ENCODE data around the gene GSK3B.

The GSK3B gene

DNA sequence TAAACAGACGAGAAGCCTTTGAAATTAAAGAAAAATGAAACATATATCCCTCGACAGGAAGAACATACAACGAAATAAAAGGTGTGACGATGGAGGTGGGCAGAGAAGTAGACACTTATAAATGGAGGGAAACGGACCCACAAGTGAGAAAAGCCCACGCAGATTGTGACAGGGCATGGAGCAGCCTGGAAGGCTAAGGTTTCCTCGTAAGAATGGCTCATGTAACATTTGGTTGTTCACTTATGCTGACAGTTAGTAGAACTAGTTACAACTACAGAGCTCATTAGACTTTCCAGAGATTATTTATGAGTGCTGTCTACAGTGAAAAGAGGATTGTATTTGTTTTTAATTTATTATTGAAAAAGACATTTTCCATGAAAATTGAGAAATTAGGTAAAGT, 229.8 kb downstream of the GSK3B start:
- no peak for DNase-seq

DNA sequence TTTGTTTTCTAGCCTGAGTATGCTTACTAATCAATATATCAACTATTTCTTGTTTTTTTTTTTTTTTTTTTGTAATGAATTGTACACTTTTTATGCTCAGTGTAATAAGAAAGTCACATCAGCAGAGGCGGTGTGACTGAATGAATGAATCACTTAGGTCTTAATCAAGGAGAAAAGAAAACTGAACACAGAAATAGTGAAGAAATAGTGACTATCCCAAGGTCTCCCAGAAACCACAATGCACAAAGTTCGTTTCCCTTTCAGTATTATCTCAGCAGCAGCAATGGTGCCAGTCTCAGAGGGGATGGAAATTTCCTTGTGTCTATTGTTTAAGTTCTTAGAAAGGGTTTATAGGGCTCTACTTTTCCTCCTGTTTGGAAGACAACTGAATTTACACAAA, 231.6 kb downstream of the GSK3B start:
- no peak for DNase-seq

DNA sequence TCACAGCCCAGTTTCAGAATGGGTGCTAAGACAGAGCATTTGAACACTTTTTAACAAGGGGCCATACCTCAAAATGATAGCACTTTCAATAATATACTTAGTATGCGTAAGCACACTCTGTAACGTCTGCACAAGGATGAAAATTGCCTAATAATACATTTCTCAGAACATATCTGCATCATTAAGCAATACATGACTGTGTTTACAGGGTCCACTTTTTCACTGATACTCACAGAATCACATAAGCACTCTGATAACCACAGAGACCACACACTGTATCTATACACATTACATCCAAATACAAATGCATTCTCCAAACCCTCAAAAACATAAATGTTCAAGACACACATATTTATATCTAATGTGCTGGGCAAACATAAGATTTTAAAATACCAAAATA, 232.6 kb downstream of the GSK3B start:
- DNase-seq: no peak

DNA sequence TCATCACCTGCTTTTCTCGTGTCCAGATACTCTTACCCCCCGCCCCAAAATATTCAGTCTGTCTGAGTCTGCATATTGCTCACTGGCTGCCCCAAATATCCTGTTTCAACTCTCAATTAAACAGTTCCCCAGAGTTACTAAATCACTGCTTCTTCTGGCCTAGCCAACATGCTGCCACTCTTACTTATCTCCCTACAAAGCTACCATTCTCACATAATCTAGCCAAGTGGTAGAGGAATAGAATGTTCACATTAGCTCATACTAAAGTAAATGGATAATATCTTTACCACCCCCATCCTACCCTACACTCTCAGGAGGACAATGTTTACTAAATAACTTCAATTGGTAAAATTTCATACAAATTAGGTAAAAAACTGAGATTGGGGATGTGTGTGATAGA, 234.5 kb downstream of the GSK3B start:
- DNase-seq: no peak

DNA sequence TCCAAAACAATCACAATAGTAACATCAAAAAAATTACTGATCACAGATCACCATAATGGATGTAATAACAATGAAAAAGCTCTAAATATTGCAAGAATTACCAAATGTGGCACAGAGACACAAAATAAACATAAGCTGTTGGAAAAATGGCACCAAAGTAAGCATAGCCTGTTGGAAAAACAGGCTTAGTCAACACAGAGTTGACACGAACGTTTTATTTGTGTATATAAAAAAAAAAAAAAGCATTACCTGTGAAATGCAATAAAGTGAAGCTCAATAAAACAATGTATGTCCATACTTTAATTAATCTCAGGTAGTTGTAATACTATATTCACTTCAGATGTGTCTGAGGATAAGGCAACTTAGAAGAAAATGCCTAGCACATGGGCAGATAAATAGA, 235.3 kb downstream of the GSK3B start:
- no peak for DNase-seq

DNA sequence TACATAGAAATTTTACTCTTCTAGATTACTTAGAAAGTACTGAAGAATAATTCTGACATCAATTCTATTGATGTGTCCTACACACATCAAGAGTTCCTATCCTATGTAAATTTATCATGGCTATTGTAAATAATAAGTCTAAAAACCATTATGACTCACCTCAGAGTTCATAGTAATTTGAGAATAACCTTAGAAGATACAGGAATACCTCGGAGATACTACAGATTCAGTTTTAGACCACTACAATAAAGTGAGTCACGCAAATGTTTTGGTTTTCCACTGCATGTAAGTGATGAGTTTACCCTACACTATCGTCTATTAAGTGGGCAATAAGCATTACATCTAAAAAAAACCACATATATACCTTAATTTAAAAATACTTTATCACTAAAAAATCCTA, 237.6 kb downstream of the GSK3B start:
- DNase-seq: no peak

DNA sequence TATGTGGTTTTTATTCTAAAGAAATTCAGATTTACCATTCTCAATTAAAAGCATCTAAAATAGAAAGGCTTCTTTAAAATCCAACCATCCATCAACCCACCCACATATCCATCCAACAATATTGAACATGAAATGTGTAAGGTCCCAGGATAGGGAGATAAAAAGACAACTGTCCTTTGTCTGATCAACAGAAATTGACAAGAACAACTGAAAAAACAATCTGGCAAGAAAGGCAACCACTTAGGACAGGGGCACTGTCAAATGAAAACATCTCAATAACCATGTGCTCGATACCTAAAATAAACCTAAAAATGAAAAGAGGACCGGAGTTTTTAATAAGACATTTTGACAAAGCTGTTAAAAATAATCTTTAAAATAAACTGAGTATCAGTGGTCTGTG, 245.1 kb downstream of the GSK3B start:
- no peak for DNase-seq

DNA sequence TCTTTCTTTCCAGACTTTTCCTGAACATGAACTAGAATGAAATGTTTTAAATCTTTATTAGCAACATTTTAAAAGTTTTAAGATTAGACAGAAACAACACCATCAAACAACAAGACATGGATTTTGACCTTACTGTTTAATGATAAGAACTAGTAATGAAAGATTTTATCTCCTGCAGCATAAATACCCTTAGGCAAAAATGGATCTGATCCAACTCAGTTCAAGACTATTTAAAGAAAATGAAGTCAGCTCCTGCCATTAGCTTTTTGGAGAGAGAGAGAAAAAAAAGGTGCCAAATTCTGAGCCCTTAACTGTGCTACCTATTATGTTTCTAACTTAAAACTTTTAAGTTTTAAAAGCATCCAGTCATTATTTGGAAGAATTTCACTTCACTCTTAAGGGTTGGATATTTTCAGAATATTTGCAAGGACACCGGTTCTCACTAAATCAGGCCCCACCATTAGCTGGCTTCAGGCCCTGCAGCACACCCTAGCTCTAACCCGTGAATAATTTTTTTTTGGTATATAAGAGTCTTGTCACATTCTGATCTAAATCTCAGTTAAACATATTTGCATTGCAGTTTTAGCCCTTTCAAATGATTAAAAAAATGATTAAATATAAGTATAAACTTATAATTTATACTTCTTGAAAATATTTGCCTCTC, 252.3 kb downstream of the GSK3B start:
- DNase-seq: no peak

DNA sequence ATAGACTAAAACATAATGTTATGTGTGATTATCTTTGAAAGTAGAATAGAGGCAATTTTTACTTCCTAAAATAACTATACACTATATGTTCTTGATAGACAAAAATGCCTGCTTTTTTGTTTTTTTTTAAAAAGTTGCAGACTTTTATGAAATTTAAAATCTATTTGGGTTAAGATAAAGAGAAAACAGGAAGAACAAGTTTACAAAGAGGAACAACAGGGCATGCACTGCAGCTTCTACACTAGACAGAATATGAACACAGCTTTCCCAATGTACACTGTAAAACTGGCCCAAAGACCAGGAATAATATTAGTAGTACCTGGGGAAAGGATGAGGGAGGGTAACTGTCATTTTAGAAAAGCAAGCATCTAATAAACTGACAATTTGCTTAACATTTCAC, 258.7 kb downstream of the GSK3B start:
- DNase-seq: no peak

DNA sequence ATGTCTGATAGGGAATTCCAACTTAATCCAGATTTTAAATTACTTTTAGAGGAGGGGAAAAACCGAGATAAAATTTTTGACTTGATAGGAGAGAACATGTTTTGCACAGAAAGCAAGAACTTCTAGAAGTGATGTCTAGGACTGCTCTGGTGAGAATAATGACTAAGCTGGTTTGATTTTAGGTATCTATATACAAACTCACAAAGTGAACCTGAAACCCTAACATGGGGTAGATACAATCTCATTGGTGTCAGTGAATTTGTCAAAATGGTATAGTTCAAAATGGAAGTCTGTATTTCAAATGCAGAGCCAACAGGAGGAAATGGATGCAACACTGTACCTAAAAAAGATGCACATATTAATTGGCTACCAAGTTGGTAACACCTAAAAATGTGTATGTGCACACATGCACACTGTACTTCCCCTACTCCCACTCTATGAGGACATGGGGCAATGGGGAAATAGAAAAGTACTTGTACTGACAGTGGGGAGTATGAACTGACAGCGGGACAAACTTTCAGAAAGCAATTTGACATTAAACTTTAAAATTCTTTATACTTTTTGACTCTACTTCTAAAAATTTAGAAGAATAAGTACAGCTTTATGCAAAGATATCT, 259.4 kb downstream of the GSK3B start:
- DNase-seq: no peak

DNA sequence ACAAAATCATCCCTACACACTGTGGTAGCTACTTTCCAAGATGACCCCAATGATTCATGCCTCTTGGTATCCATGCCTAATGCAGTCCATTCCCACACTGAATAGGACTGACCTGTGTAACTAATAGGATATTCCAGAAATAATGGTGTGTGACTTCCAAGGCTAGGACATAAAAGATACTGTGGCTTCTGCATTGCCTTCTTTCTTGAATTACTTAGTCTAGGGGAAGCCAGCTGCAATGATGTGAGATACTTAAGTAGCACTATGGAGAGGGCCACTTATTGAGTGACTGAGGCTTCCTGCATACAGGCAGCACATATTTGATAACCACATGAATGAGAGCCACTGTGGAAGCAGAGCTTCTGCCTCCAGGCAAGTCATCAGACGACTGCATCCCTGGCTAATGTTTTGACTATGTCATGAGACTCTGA, 262.3 kb downstream of the GSK3B start:
- DNase-seq: no peak

DNA sequence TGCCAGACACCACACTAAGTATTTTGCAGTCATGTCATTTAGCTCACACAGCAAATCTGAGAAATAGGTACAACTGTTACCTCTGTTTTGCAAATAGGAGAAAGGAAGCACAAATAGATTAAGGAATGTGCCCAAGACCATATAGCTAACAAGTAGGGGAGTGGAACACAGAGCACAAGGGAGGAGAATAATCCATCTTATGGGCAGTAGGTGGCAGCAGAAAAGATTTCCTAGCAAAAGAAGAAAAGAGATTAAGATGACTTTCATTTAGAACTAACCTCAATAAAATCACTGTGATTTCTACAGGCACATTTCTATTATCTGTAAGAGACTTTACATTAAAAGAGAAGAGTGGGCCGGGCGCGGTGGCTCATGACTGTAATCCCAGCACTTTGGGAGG, 263.2 kb downstream of the GSK3B start:
- no peak for DNase-seq

DNA sequence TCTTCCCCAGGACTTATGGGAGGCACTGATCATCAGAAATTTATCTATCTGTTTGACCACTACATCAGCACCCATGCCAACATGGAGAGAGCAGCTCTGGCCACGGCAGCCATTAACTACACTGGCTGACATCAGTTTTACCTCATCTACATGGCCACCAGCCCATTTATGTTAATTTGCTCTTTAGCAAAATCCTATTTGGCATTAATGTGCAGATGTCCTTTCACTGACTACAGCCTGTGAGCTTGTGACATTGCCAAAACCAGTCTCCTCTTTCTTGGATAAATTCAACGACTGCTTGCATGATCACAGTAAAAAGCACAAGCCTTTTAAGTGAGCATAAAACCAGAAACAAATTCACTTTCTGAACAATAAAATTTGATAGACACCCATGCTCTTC, 264.8 kb downstream of the GSK3B start:
- no peak for DNase-seq

DNA sequence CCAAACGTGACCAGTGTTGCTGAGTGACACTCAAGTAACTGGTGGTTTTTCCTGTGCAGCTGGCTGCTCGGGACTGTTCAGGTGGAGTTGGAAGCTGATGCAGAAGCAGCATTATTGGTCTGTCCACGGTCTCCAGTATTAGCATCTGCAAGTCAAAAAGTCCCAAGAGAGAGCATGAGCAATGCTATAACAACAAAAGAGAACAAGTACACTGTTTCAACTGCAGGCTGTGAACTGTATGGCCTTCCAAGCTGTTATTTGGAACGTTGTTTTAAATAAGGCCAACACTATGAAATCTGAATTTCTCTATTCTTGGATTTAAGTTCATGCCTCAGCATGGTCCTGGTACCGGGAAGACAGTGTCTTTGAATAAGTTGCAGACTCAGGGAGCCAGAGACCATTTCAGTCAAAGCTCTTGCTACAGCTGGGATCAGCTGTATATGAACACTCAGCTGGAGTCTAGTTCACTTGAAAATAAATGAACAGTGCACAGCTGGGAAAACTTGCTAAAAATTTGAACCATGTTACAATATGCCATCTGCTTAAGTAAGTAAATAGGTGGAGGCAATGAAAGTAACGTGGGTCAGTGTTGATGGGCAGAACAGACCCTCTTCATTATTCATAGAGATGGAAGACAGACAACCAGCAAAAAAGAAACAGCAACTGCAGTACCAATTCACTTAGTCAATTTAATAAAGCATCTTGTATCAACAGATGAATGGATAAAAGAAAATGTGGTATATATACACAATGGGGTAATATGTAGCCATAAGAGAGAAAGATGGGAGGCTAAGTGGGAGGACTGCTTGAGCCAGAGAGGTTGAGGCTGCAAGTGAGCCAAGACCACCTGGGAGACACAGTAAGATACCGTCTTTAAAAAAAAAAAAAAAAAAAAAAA, 267.3 kb downstream of the GSK3B start:
- DNase-seq: no peak

DNA sequence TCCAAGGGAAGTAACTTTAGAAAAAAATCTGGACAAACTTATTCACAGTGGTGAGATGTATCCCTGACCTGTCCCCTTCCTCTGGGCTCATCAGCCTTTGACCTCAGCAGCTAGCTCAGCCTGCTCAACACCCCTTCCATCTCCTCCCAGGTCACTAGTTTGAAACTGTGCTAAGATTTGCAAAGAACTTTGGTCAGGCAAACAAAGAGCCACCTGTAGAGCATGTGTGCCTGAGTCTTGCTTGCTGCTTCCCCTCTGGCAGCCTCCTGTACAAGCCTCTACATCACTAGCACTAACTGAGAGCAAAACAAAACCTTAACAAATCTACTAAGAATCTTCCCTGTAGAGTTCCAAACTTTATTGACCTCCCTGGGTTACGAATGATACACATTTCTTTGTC, 268.4 kb downstream of the GSK3B start:
- no peak for DNase-seq

DNA sequence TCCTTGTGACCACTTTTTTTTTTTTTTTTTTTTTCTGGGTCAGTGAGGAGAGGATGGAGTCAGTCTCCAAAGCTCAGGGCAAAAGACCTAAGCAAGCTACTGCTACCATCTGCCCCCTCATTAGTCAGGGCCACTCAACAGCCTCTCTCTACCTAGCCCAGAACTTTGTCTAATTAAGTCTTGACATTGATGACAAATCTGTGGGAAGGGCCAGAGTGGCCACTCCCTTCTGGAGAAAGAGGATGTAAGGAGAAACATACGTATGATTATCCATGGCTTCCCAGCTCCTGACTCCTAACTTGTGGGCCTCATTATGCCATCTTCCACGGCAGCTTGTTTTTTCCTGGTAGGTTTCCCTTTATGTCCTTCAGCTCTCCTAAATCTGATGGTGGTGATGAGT, 274.4 kb downstream of the GSK3B start:
- DNase-seq: no peak

DNA sequence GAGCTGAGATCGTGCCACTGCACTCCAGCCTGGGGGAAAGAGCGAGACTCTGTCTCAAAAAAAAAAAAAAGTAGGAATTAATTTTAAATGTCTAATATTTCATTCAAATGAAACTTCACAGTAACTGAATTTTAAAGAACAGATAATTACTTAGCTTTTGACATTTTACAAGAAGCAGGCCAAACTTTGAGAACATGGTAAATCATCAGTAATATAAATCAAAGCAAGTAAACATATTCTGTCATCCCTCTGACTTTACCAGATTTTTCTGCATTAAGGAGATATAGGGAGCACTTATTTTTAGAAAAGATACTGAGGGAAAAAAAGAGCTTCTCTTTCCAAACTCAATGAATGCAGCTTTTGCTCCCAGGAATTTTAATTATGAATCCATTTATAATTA, 275.3 kb downstream of the GSK3B start:
- no peak for DNase-seq

DNA sequence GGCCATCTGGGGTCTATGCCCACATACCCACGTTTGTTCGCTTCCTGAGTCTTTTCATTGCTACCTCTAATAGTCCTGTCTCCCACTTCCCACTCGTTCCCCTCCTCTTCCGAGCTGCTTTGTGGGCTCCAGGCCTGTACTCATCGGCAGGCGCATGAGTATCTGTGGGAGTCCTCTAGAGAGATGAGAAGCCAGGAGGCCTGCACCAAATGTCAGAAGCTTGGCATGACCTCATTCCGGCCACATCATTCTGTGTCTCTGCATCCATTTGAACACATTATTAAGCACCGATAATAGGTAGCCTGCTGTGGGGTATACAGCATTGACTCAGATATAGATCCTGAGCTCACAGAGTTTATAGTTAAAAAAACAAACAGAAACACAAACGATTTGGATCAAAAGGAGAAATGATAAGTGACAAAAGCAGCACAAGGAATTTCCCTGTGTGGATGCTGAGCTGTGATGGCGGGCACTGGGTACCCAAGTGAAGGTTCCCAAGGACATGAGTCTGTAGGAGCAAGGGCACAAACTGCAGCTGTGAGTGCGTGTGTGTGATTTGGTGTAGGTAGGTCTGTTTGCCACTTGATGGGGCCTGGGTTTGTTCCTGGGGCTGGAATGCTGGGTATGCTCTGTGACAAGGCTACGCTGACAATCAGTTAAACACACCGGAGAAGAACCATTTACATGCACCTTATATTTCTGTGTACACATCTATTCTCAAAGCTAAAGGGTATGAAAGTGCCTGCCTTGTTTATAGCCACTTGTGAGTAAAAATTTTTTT, 276.5 kb downstream of the GSK3B start:
- DNase-seq: no peak

DNA sequence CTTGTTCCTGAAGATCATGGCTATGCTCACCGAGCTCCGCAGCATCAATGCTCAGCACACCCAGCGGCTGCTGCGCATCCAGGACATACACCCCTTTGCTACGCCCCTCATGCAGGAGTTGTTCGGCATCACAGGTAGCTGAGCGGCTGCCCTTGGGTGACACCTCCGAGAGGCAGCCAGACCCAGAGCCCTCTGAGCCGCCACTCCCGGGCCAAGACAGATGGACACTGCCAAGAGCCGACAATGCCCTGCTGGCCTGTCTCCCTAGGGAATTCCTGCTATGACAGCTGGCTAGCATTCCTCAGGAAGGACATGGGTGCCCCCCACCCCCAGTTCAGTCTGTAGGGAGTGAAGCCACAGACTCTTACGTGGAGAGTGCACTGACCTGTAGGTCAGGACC, 277.2 kb downstream of the GSK3B start:
- no peak for DNase-seq

DNA sequence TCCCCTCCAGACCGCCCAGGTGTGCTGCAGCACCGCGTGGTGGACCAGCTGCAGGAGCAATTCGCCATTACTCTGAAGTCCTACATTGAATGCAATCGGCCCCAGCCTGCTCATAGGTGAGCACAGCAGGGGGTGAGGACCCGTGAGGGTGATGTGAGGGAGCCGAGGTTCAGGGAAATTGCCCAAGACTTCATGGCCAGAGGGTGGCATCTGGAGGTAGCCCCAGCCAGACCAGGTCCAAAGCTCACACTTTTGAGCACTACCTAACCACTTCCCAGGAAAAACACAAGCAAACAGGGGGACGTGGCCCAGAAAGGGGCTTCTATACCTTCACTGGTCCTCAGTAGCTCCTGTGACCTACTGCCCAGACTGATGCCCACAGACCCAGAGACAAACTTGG, 278.5 kb downstream of the GSK3B start:
- DNase-seq: no peak

DNA sequence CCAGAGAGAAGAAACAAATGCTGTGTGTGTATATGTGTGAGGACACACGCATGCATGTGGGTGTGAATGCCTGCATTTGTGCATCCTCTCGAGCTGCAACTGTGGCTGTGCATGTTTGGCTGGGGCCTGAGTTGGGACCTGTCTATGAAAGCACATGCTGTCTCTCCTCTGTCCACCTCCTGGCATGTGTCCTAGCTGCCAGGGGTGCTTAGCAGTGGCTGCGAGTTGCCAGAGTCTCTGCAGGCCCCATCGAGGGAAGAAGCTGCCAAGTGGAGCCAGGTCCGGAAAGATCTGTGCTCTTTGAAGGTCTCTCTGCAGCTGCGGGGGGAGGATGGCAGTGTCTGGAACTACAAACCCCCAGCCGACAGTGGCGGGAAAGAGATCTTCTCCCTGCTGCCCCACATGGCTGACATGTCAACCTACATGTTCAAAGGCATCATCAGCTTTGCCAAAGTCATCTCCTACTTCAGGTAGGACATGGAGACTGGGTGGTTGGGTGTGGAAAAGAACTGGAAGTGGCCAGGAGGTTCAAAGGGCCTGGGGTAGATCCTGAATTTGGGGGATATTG, 281.7 kb downstream of the GSK3B start:
- DNase-seq: no peak

DNA sequence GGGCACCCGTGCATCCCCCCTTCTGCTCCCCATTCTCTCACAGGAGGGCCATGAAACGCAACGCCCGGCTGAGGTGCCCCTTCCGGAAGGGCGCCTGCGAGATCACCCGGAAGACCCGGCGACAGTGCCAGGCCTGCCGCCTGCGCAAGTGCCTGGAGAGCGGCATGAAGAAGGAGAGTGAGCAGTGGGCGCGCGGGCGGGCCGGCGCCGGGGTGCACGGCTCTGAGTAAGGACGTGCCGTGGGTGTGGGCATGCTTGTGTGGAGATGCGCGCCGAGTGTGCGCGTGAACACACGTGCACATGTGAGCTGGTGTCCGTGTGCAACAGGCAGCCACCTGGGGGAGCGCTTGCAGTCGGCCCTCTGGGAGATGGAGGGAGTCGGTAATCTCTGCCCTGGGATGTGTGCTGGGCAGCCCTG, 284.2 kb downstream of the GSK3B start:
- no peak for DNase-seq
